ENCODE results near the gene ALDH8A1. TPM values are rescaled to one million over a fixed set of nuclear protein-coding genes. Genes with fewer than 3 reads are reported as not detected.

ALDH8A1 gene
- total and polyA plus RNA-seq, 7 donors: 0.13 to 0.97 (median 0.47) TPM; not detected in 1

- Histone ChIP-seq H3K4me1 (no peaks in the 10 kb centered on the region), H3K27me3 (ENCODE audit: insufficient read depth in 3 of 3, low read length in 2 of 3) (no peaks in the 10 kb centered on the region), H3K36me3 (ENCODE audit: insufficient read depth in 1 of 2, low read depth in 1 of 2) (peaks cover 0 to 16% of the 10 kb centered on the region in 2 donors), H3K9me3 (no peaks in the 10 kb centered on the region), H3K27ac (no peak overlapping the region), H3K4me3 (no peak overlapping the region)
- ATAC-seq (no peak), DNase-seq (no peak)
- 89 to 97% (median 95%) methylated on average over 5 of the region's 5 CpGs for WGBS, 3 donors
- TF ChIP-seq, protein P1, sequence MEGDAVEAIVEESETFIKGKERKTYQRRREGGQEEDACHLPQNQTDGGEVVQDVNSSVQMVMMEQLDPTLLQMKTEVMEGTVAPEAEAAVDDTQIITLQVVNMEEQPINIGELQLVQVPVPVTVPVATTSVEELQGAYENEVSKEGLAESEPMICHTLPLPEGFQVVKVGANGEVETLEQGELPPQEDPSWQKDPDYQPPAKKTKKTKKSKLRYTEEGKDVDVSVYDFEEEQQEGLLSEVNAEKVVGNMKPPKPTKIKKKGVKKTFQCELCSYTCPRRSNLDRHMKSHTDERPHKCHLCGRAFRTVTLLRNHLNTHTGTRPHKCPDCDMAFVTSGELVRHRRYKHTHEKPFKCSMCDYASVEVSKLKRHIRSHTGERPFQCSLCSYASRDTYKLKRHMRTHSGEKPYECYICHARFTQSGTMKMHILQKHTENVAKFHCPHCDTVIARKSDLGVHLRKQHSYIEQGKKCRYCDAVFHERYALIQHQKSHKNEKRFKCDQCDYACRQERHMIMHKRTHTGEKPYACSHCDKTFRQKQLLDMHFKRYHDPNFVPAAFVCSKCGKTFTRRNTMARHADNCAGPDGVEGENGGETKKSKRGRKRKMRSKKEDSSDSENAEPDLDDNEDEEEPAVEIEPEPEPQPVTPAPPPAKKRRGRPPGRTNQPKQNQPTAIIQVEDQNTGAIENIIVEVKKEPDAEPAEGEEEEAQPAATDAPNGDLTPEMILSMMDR (IDR thresholded peaks at IDR 0.05): no peak
- intact Hi-C loops (cut with DNase I): no loop called here
Measured at GRCh38 chr6:134956032-134956431, 6.1 kb upstream of the ALDH8A1 start.

GRCh38 chr6:134954272-134955000 lies 4.5 kb upstream of the ALDH8A1 start:
- DNase-seq (no peak), ATAC-seq (no peak)
- 62 to 70% (median 65%) methylated on average over 4 of the region's 4 CpGs for WGBS, 3 donors
- Histone ChIP-seq H3K36me3 (ENCODE audit: insufficient read depth in 1 of 2, low read depth in 1 of 2) (peaks cover 0 to 10% of the 10 kb centered on the region in 2 donors), H3K27me3 (ENCODE audit: insufficient read depth in 3 of 3, low read length in 2 of 3) (no peaks in the 10 kb centered on the region), H3K27ac (no peak overlapping the region), H3K4me3 (no peak overlapping the region), H3K9me3 (no peaks in the 10 kb centered on the region), H3K4me1 (no peaks in the 10 kb centered on the region)
- TF ChIP-seq, protein P1 (IDR thresholded peaks at IDR 0.05): no peak
- intact Hi-C loops (cut with DNase I): no loop called here

DNA sequence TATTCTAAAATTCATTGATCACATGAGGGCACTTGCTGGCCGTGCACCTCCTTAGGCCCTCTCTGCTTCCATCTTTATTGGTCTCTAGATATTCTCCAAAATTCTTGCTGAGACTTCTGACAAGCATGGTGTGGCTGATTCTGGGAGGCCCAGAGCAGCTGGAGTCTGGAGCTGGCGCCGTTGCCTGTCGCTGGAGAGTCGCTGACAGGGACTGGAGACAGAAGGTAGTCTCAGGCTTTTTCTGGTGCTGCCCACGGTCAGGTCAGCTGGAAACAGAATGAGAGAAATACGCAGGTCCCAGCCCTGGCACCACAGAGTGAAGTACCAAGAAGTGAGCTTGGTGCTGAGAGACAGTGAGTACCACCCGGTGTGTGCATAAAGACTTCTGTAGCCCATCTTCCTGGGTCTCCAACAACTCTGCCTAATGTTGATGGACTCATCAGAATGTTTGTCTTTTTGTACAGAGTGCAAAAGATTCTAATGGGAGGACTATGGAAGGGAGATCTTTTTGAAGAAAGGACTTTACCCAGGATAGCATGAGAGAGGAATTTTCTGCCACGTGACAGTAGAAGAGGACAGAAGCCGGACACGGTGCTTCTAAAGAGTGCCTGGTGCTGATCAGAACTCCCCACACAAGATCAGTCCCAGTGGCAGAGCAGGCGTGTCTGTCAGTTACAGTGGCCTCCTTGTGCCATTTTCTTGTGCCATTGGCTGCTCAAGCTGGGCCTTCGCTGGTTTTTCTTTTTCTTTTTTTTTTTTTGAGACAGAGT lies 1.8 kb upstream of the ALDH8A1 start:
- Histone ChIP-seq H3K9me3 (no peaks in the 10 kb centered on the region), H3K4me1 (no peaks in the 10 kb centered on the region), H3K27ac (no peak overlapping the region), H3K27me3 (ENCODE audit: insufficient read depth in 3 of 3, low read length in 2 of 3) (no peaks in the 10 kb centered on the region), H3K4me3 (no peak overlapping the region), H3K36me3 (ENCODE audit: insufficient read depth in 1 of 2, low read depth in 1 of 2) (no peaks in the 10 kb centered on the region)
- ATAC-seq (no peak), DNase-seq (no peak)
- intact Hi-C loops (cut with DNase I): no loop called here
- 83 to 87% (median 85%) methylated on average over 13 of the region's 13 CpGs for WGBS, 3 donors
- TF ChIP-seq, protein P1 (IDR thresholded peaks at IDR 0.05): no peak

DNA sequence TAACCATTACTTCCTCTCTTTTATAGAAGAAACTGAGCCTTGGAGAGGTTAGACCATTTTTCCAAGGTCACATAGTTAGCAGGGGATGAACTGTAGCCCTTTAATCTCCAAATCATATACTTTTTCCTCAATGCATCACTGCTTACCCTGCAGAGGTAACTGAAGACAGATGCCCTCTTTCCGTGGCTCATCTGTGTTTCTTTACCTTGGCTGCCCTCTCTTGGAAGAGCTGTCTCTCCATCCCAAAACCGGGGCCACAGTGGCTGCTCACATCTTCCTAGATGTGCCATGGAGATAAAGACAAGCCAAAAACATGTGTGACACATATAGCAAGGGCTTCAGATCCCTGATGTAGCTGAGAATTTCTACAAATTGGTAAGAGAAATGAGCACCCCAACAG lies 581 bp upstream of the ALDH8A1 start:
- no peaks in the 10 kb centered on the region for H3K36me3 ChIP-seq (ENCODE audit: insufficient read depth in 1 of 2, low read depth in 1 of 2)
- ATAC-seq (no peak), DNase-seq (no peak)
- no peaks in the 10 kb centered on the region for H3K4me1 ChIP-seq
- WGBS, 3 donors: 45 to 63% (median 56%) methylated on average over 2 of the region's 2 CpGs
- TF ChIP-seq, protein P1 (IDR thresholded peaks at IDR 0.05): no peak
- H3K4me3 ChIP-seq: no peak overlapping the region
- no peak overlapping the region for H3K27ac ChIP-seq
- H3K27me3 ChIP-seq (ENCODE audit: insufficient read depth in 3 of 3, low read length in 2 of 3): no peaks in the 10 kb centered on the region
- no peaks in the 10 kb centered on the region for H3K9me3 ChIP-seq
- intact Hi-C loops (cut with DNase I): no loop called here

All from psoas muscle (tissue), 8 donors.